NCI-H526 (cell line): ENCODE measurements around the gene TLCD3A.
"Not testable (repeated sequence)": the region's sequence is repeated elsewhere in the genome, so short reads cannot be mapped to it uniquely, and the experiment has no call there.

Source experiments
- DNase-seq, 2 experiments: peaks; one replicate each; lab custom pipeline; 2025; lab: John Stamatoyannopoulos, UW

TLCD3A gene

GRCh38 chr17:708132-708531, 24.3 kb upstream of the TLCD3A start:
- no peak for DNase-seq

- DNase-seq, result no peak
These were observed 14.3 kb upstream of the TLCD3A start for GRCh38 chr17:718075-718474.

- DNase-seq, result no peak
These were observed 11.5 kb upstream of the TLCD3A start for GRCh38 chr17:720706-721539.

GRCh38 chr17:721540-721937, 10.9 kb upstream of the TLCD3A start:
- no peak for DNase-seq

GRCh38 chr17:725084-725483, 7.3 kb upstream of the TLCD3A start:
- DNase-seq, result no peak

- DNase-seq, result no peak
These were observed 6.7 kb upstream of the TLCD3A start for GRCh38 chr17:725746-726145.

GRCh38 chr17:726271-726919, 6.0 kb upstream of the TLCD3A start:
- DNase-seq, result no peak

- DNase-seq, result no peak
These were observed 3.5 kb upstream of the TLCD3A start for GRCh38 chr17:728911-729310.

- peak in 1 of 2 experiments; percentile 69 for DNase-seq
These were observed 741 bp upstream of the TLCD3A start for GRCh38 chr17:731644-732066.

- DNase-seq, result peak in 1 of 2 experiments; percentile 59
These were observed 715 bp downstream of the TLCD3A start for GRCh38 chr17:732902-733720.

GRCh38 chr17:733743-734142, 1.3 kb downstream of the TLCD3A start:
- no peak for DNase-seq

GRCh38 chr17:737561-738113, 5.2 kb downstream of the TLCD3A start:
- no peak for DNase-seq

GRCh38 chr17:740240-741017, 8.0 kb downstream of the TLCD3A start:
- no peak for DNase-seq

- no peak for DNase-seq
These were observed 9.9 kb downstream of the TLCD3A start for GRCh38 chr17:742147-742793.

GRCh38 chr17:743139-743538, 10.7 kb downstream of the TLCD3A start:
- no peak for DNase-seq

- no peak for DNase-seq
These were observed 12.5 kb downstream of the TLCD3A start for GRCh38 chr17:744937-745336.

- no peak for DNase-seq
These were observed 13.0 kb downstream of the TLCD3A start for GRCh38 chr17:745406-745805.

GRCh38 chr17:746181-746580, 13.8 kb downstream of the TLCD3A start:
- DNase-seq, result no peak

GRCh38 chr17:746783-747629, 14.6 kb downstream of the TLCD3A start:
- DNase-seq, result no peak

- not testable (repeated sequence) for DNase-seq
These were observed 16.2 kb downstream of the TLCD3A start for GRCh38 chr17:748604-749003.
